ENCODE results near the gene XDH. TPM values are rescaled to one million over a fixed set of nuclear protein-coding genes. Genes with fewer than 3 reads are reported as not detected.

XDH gene
- total and polyA plus RNA-seq, 9 of the 15 experiments (the other 6 are each of a cell fraction or from before 2014, with no cell fraction given): 0.04 to 0.06 TPM; not detected in 7

DNA sequence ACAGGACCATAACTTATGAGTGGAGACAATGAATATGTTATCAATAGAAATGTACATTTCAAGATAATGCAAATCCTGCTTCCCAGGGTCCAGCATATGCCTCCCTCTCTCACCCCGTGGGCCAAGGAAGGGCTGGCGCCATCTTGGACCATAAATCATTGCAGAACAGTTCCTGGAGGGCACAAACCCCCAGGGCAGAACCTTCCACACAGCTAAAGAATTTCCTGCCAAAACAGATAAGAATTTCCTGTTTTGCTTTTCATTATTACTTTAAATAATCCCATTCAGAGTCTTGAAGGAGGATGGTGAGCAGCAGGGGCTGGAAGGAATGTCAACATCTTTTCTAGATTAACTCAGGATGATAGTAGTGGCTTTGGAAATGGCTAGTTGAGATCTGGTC is 126.9 kb downstream of the XDH start:
- ChIA-PET POLR2A (interaction anchor here (0.7 to 1.5 kb wide), 2 partner anchors 17 to 27 kb away, joined by 3 read pairs; no protein-coding TSS in a partner anchor), CTCF (ENCODE audit: low intra/inter-chr PET ratio) (no interaction called here)
- H3K36me3 ChIP-seq (ENCODE audit: control insufficient read depth, insufficient read depth, low read length): no peaks in the 10 kb centered on the region
- FAIRE-seq (no peak), ATAC-seq (no peak), DNase-seq (ENCODE audit: extremely low read depth in 1 of 4, low spot score in 3 of 4) (no peak)
- in situ Hi-C loops (cut with MboI): no loop called here
- no peaks in the 10 kb centered on the region for H3K79me2 ChIP-seq (ENCODE audit: control insufficient read depth, insufficient read depth, low read length)
- no peak overlapping the region for H2AFZ ChIP-seq (ENCODE audit: low read depth, low read length)
- H3K9ac ChIP-seq (ENCODE audit: insufficient read depth in 1 of 2, low read depth in 2 of 2, low read length in 2 of 2): no peak overlapping the region
- TF ChIP-seq POLR2G (IDR thresholded peaks at IDR 0.05; ENCODE audit: low read depth, low read length): no peak
- no peak for TF ChIP-seq ASH1L (IDR thresholded peaks at IDR 0.05; ENCODE audit: borderline replicate concordance, low read depth, partially characterized antibody)
- TF ChIP-seq SMARCB1 (IDR thresholded peaks at IDR 0.05; ENCODE audit: insufficient read length, low read depth): no peak
- no peak for TF ChIP-seq DIDO1 (tag; IDR thresholded peaks at IDR 0.05; ENCODE audit: low read depth)
- TF ChIP-seq, protein P1, sequence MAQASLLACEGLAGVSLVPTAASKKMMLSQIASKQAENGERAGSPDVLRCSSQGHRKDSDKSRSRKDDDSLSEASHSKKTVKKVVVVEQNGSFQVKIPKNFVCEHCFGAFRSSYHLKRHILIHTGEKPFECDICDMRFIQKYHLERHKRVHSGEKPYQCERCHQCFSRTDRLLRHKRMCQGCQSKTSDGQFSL (CRISPR knock-in tag; IDR thresholded peaks at IDR 0.05): no peak
- TF ChIP-seq, protein P1 (tag; IDR thresholded peaks at IDR 0.05): no peak
- no peak for TF ChIP-seq FOSL1 (tag; conservative IDR thresholded peaks at IDR 0.05)
- TF ChIP-seq MYNN (IDR thresholded peaks at IDR 0.05): no peak
- no peak for TF ChIP-seq MYNN (CRISPR knock-in tag; IDR thresholded peaks at IDR 0.05)
- TF ChIP-seq, protein P2, sequence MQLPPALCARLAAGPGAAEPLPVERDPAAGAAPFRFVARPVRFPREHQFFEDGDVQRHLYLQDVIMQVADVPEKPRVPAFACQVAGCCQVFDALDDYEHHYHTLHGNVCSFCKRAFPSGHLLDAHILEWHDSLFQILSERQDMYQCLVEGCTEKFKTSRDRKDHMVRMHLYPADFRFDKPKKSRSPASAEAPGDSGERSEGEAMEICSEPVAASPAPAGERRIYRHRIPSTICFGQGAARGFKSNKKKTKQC (CRISPR knock-in tag; IDR thresholded peaks at IDR 0.05): no peak
- TF ChIP-seq XRCC4 (IDR thresholded peaks at IDR 0.05; ENCODE audit: extremely low read depth, insufficient read depth, insufficient read length): no peak
- TF ChIP-seq NR2F6 (CRISPR knock-in tag; IDR thresholded peaks at IDR 0.05): no peak
- TF ChIP-seq, protein P3, sequence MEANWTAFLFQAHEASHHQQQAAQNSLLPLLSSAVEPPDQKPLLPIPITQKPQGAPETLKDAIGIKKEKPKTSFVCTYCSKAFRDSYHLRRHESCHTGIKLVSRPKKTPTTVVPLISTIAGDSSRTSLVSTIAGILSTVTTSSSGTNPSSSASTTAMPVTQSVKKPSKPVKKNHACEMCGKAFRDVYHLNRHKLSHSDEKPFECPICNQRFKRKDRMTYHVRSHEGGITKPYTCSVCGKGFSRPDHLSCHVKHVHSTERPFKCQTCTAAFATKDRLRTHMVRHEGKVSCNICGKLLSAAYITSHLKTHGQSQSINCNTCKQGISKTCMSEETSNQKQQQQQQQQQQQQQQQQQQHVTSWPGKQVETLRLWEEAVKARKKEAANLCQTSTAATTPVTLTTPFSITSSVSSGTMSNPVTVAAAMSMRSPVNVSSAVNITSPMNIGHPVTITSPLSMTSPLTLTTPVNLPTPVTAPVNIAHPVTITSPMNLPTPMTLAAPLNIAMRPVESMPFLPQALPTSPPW (CRISPR knock-in tag; IDR thresholded peaks at IDR 0.05): no peak
- TF ChIP-seq SAP30 (IDR thresholded peaks at IDR 0.05; ENCODE audit: borderline replicate concordance, insufficient read depth, low read depth, low read length, poor library complexity, severe bottlenecking): no peak
- TF ChIP-seq CBX2 (IDR thresholded peaks at IDR 0.05; ENCODE audit: insufficient read depth, low read length, poor library complexity, severe bottlenecking): no peak
- no peak for TF ChIP-seq MECOM (CRISPR knock-in tag; IDR thresholded peaks at IDR 0.05)
- TF ChIP-seq NFIX (CRISPR knock-in tag; IDR thresholded peaks at IDR 0.05; ENCODE audit: low read depth): no peak
- TF ChIP-seq, protein P4, sequence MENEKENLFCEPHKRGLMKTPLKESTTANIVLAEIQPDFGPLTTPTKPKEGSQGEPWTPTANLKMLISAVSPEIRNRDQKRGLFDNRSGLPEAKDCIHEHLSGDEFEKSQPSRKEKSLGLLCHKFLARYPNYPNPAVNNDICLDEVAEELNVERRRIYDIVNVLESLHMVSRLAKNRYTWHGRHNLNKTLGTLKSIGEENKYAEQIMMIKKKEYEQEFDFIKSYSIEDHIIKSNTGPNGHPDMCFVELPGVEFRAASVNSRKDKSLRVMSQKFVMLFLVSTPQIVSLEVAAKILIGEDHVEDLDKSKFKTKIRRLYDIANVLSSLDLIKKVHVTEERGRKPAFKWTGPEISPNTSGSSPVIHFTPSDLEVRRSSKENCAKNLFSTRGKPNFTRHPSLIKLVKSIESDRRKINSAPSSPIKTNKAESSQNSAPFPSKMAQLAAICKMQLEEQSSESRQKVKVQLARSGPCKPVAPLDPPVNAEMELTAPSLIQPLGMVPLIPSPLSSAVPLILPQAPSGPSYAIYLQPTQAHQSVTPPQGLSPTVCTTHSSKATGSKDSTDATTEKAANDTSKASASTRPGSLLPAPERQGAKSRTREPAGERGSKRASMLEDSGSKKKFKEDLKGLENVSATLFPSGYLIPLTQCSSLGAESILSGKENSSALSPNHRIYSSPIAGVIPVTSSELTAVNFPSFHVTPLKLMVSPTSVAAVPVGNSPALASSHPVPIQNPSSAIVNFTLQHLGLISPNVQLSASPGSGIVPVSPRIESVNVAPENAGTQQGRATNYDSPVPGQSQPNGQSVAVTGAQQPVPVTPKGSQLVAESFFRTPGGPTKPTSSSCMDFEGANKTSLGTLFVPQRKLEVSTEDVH (IDR thresholded peaks at IDR 0.05; ENCODE audit: low read depth, partially characterized antibody): no peak
- 0% methylated on average over 2 of the region's 2 CpGs for WGBS (ENCODE audit: insufficient coverage, low coverage, missing lambda C conversion rate)
- H3K4me2 ChIP-seq (ENCODE audit: insufficient read depth, low read length): no peak overlapping the region
- no peak overlapping the region for H3K4me3 ChIP-seq
- H3K9me1 ChIP-seq (ENCODE audit: control insufficient read depth, insufficient read depth, low read length): no peaks in the 10 kb centered on the region
- intact Hi-C loops (cut with micrococcal nuclease): no loop called here
- H3K27ac ChIP-seq (ENCODE audit: extremely low read depth, low read depth, low read length): no peak overlapping the region
- no peaks in the 10 kb centered on the region for H3K9me3 ChIP-seq (replicated peaks; ENCODE audit: control insufficient read depth, insufficient read depth, low read depth, low read length)
- BruUV-seq (replicated peaks): no TSS peak
- no peaks in the 10 kb centered on the region for H3K4me1 ChIP-seq (replicated peaks in 1 of 2; ENCODE audit: control insufficient read depth in 2 of 2, insufficient read depth in 2 of 2, low read length in 2 of 2)
- peaks cover 0 to 13% of the 10 kb centered on the region in 2 experiments; a peak in 2 of 5 replicates for H3K27me3 ChIP-seq (ENCODE audit: control insufficient read depth in 2 of 2, insufficient read depth in 2 of 2, low read length in 2 of 2)
- no peaks in the 10 kb centered on the region for H4K20me1 ChIP-seq (replicated peaks; ENCODE audit: control insufficient read depth, insufficient read depth, low read length)

Data from K562 (cell line).